CD4-positive, alpha-beta T cell treated with Interferon gamma for 1 hour (primary cell): ENCODE results near the gene C2CD4D.

Experiments used
- DNase-seq: peaks from one replicate; pipeline ENCODE4 v3.0.0-alpha.2; 2020

The C2CD4D gene

GRCh38 chr1:151809985-151810556 lies 29.5 kb downstream of the C2CD4D start:
- no peak for DNase-seq

GRCh38 chr1:151809290-151809984 lies 30.2 kb downstream of the C2CD4D start:
- no peak for DNase-seq

- DNase-seq: no peak
Observed at GRCh38 chr1:151807766-151808165, 31.9 kb downstream of the C2CD4D start.

- no peak for DNase-seq
Observed at GRCh38 chr1:151807131-151807530, 32.5 kb downstream of the C2CD4D start.

GRCh38 chr1:151806170-151806569 lies 33.5 kb downstream of the C2CD4D start:
- DNase-seq: no peak

GRCh38 chr1:151805066-151805820 lies 34.4 kb downstream of the C2CD4D start, which contains the start of gene LINGO4:
Gene LINGO4 (minus strand): TSS chr1:151805419. CDS start chr1:151802704, 2,715 bp downstream.
- no peak for DNase-seq

- no peak for DNase-seq
Observed at GRCh38 chr1:151803915-151804314, 35.7 kb downstream of the C2CD4D start.

- no peak for DNase-seq
Observed at GRCh38 chr1:151803164-151803563, 36.5 kb downstream of the C2CD4D start.

GRCh38 chr1:151802372-151802771 lies 37.2 kb downstream of the C2CD4D start:
- no peak for DNase-seq

GRCh38 chr1:151801846-151802245 lies 37.8 kb downstream of the C2CD4D start:
- DNase-seq: no peak

- no peak for DNase-seq
Observed at GRCh38 chr1:151801310-151801820, 38.3 kb downstream of the C2CD4D start.

GRCh38 chr1:151800830-151801229 lies 38.8 kb downstream of the C2CD4D start:
- DNase-seq: no peak

GRCh38 chr1:151799179-151800022 lies 40.2 kb downstream of the C2CD4D start:
- no peak for DNase-seq

GRCh38 chr1:151798571-151798970 lies 41.0 kb downstream of the C2CD4D start:
- no peak for DNase-seq

- DNase-seq: no peak
Observed at GRCh38 chr1:151790940-151791651, 48.5 kb downstream of the C2CD4D start.

GRCh38 chr1:151790071-151790939 lies 49.3 kb downstream of the C2CD4D start, which contains the start of gene TDRKH:
Gene TDRKH (minus strand): TSS chr1:151790500. CDS start chr1:151783022, 7,478 bp downstream.
- DNase-seq: peak; percentile 99
